GM12865 (cell line): ENCODE data around the gene CREB5.

Experiments used
- DNase-seq: peaks from one replicate; pipeline ENCODE4 v3.0.0; 2010; ENCODE audit warnings: low read depth
- H3K4me3 ChIP-seq: 2 replicates; pipeline ENCODE4 v1.5.1; 2011; ENCODE audit warnings: mild to moderate bottlenecking, low read depth, low read length, control low read depth
- TF ChIP-seq, protein P1 (sequence below): IDR thresholded peaks from 2 replicates; pipeline ENCODE4 v1.5.1; 2011; ENCODE audit warnings: low read length, control low read depth, low read depth, inconsistent platforms; ENCODE audit not compliant: insufficient read depth; ENCODE audit errors: missing control alignments

The CREB5 gene

DNA sequence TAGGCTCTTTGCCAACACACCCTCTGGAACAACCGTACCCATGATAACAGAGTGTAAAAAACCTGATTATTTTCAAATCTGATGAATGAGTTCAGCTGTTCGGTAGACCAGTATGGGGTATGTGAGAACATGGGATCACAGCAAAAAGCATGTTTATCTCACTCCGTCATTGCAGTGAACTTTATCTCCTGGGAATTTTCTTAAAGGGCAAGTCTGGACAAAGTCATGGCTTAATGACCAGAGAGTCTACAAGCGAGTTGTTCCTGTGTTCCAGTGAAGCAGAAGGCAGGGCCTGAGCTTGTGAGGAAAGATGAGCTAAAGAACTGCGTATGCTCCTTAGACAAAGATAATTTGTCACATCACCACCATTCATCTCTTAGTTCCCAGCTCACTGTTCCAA, 326.1 kb downstream of the CREB5 start:
- DNase-seq: no peak
- TF ChIP-seq, protein P1, sequence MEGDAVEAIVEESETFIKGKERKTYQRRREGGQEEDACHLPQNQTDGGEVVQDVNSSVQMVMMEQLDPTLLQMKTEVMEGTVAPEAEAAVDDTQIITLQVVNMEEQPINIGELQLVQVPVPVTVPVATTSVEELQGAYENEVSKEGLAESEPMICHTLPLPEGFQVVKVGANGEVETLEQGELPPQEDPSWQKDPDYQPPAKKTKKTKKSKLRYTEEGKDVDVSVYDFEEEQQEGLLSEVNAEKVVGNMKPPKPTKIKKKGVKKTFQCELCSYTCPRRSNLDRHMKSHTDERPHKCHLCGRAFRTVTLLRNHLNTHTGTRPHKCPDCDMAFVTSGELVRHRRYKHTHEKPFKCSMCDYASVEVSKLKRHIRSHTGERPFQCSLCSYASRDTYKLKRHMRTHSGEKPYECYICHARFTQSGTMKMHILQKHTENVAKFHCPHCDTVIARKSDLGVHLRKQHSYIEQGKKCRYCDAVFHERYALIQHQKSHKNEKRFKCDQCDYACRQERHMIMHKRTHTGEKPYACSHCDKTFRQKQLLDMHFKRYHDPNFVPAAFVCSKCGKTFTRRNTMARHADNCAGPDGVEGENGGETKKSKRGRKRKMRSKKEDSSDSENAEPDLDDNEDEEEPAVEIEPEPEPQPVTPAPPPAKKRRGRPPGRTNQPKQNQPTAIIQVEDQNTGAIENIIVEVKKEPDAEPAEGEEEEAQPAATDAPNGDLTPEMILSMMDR: no peak
- H3K4me3 ChIP-seq: no peak overlapping the region

DNA sequence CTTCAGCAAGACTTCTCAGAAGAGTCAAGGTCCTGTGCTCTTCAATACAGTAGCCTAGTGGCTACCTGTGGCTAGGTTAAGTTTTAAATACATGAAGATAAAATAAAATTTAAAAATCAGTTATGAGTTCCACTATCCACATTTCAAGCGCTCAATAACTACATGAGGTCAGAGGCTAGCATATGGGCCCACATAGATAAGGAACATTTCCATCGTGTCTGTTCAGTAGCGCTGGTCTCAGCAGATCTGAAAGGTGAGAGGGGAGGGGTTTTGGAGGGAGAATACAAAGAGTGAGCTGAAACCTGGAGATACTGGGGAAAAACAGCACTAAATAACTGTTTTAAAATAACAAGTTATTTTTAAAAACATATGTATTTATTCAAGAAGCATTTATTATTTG, 326.8 kb downstream of the CREB5 start:
- TF ChIP-seq, protein P1: no peak
- H3K4me3 ChIP-seq: no peak overlapping the region
- no peak for DNase-seq

DNA sequence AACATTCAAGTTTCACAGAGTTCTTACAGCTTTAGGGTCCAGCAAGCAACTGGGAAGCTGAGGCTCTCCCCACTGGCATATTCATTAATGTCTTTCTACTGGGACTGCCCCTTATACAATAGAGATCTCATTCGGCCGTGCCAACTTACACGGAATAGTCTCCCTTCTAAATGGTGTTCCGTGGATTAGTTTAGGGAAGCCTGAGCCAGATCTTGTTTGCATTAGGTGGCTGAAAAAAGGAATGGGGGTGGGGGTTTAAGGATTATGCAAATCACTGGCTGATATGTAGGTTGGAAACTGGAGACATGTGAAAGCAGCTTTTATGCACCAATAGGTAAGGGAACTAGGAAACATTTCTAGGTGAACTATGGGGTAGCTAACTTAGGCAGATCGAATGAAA, 327.5 kb downstream of the CREB5 start:
- DNase-seq: no peak
- no peak overlapping the region for H3K4me3 ChIP-seq
- TF ChIP-seq, protein P1: no peak

DNA sequence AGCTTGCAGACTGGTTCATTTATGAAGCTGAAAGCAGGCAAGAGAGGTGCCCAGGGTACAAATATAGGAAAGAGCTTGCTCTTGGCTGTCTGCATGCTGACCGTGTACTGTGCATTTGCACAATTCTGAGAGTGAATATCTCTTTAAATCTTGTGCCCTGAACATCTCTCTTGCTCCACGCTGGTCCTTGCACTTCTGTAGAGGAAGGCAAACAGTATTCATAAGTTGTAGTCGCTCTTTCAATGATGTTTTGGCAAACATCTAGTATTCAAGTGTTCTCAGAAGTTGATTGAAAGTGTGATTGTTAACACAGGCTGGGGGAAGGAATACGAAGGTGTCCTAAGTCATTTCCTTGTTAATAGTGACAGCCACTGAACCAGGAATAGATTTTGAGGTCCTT, 332.6 kb downstream of the CREB5 start:
- DNase-seq: no peak
- TF ChIP-seq, protein P1: no peak
- H3K4me3 ChIP-seq: no peak overlapping the region

DNA sequence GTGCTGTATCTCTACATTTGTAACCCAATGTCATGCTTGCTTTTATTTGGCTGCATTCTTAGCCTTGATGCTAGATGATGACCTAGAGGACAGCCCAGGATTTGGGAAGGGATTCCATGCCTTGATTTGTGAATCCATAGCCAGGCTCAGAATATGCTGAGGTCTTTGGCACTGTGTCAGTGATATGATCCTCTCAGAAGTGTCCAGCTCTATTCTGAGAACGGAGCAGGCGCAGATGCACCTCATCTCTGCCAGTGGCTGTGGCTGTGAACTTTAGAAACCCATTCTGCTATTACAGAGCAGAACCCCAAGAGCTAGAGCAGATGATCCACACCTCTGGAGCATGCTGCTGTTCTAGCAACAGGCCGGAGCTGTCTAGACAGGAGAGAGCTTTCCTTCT, 333.0 kb downstream of the CREB5 start:
- DNase-seq: no peak
- TF ChIP-seq, protein P1: no peak
- no peak overlapping the region for H3K4me3 ChIP-seq

DNA sequence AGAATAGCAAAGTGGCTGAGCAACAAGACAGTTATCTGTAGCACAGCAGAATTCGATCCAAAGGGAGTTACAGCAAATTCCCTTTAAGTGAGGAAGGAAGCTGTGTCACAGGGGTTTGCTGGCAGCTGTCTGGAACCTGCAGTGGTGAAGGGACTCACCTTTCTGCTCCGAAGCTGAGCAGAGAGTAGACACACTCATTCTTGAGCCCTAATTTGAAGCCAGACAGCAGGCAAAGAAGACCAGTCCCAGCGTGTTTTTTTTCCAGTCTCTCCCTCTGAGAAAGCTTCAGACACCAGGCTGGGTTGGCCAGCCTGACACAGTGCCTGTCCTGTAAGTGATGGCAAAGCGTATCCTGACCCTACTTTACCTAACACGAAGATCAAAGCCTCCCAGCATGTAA, 335.1 kb downstream of the CREB5 start:
- no peak overlapping the region for H3K4me3 ChIP-seq
- DNase-seq: no peak
- TF ChIP-seq, protein P1: no peak

DNA sequence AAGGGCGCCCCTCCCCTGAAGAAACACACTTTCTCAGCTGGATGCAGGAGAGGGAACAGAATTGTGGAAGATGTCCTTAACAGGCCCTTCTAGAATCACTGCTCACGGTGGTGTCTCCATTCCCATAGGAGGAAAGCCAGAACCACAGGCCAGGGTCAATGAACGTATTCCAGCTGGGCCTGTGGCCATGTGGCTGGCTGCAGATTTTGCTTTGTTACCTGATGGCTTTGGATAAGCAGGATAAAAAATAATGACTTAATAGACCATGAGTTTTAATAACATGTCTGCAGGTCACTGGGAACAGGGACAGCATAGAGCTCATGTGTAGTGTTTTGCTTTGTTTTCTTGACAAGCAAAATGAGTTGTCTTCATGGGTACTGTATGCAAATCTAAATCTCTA, 335.5 kb downstream of the CREB5 start:
- H3K4me3 ChIP-seq: no peak overlapping the region
- TF ChIP-seq, protein P1: no peak
- no peak for DNase-seq
